ENCODE results near the gene SLA2.

The SLA2 gene

DNA sequence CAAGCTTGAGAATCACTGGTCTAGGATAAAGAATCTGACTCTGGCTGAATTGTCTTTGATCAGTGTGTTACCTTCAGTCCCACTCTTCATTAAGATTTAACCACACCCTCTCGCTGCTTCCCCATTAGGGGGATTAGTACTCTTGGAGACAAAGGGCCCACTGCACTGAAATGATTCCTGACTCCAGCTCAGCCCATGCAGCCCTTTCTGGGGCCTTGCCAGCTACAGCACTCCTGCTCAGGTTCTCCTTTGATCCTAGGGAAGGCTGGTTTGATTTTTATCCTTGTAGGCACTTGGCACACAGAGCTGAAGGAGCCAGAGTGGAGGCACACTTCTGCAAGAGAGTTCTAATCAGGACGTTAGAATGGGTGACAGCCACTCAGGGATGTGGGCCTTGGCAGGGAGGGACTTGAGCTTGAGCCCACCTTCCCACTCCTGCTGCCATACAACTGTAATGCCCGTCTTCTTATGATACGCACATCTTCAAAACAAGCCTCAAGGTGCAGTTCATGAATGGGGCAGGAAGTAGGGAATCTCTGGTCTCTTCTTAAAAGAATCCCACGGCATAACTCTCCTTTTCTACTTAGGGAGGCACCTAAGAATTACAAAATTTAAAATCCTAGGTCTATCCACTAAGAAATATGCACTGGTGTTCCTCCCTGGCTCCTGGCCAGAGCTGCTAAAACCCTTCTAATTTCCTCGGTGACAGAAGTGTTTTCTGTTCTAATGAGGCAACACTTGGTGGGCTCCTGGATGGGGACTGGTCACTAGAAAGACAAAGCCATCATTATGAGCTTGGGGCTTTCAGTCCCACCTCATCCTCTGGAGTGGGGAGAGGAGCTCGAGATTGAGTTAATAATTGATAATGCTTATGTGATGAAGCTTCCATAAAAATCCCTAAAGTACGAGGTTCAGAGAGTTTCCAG, 1.5 kb upstream of the SLA2 start:
- TF ChIP-seq CTCF (IDR thresholded peaks at IDR 0.05; ENCODE audit: low read depth, low read length) = no peak
- no peak for DNase-seq (ENCODE audit: low read depth in 2 of 2)
- H3K4me3 ChIP-seq (replicated peaks in 1 of 2; ENCODE audit: low read depth in 2 of 2, low read length in 2 of 2) = no peak overlapping the region

- H3K4me3 ChIP-seq (replicated peaks in 1 of 2; ENCODE audit: low read depth in 2 of 2, low read length in 2 of 2) = no peak overlapping the region
- TF ChIP-seq CTCF (IDR thresholded peaks at IDR 0.05; ENCODE audit: low read depth, low read length) = no peak
- DNase-seq (ENCODE audit: low read depth in 2 of 2) = no peak
These were observed 682 bp upstream of the SLA2 start for GRCh38 chr20:36646678-36647077.

GRCh38 chr20:36645353-36645752, 643 bp downstream of the SLA2 start:
- no peak for DNase-seq (ENCODE audit: low read depth in 2 of 2)
- TF ChIP-seq CTCF (IDR thresholded peaks at IDR 0.05; ENCODE audit: low read depth, low read length) = no peak
- H3K4me3 ChIP-seq (replicated peaks in 1 of 2; ENCODE audit: low read depth in 2 of 2, low read length in 2 of 2) = no peak overlapping the region

GRCh38 chr20:36644706-36645095, 1.3 kb downstream of the SLA2 start:
- TF ChIP-seq CTCF (IDR thresholded peaks at IDR 0.05; ENCODE audit: low read depth, low read length) = no peak
- H3K4me3 ChIP-seq (replicated peaks in 1 of 2; ENCODE audit: low read depth in 2 of 2, low read length in 2 of 2) = no peak overlapping the region
- DNase-seq (ENCODE audit: low read depth in 2 of 2) = no peak

DNA sequence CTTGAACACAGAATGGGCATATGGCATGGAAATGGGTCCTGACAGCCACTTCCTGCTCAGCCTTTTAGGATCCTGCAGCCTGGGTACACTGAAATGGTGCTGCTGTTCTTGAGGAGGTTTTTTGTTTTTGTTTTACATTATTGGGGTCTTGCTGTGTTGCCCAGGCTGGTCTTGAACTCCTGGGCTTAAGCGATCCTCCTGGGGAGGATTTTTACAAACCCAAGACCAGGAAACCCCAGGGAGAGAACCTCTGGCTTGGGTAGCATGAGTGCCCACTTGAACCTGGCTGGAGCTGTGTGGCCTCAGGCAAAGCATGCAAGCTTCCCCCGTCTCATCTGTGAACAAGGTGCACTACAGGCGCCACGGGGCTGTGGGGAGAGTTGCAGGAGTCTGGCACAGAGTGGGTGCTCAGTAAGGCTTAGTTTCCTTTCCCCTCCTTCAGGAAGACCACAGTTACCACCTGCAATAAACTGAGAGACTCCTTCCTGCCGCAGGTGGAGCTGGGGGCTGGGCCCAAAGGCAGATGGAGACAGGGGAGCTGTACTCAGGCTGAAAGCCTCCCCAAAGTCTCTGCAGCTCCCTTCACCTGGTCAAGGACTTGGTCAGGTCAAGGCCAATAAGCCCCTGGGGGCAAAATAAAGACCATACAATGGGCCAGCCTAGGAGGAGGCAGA, 1.8 kb downstream of the SLA2 start:
- no peak for TF ChIP-seq CTCF (IDR thresholded peaks at IDR 0.05; ENCODE audit: low read depth, low read length)
- H3K4me3 ChIP-seq (replicated peaks in 1 of 2; ENCODE audit: low read depth in 2 of 2, low read length in 2 of 2) = no peak overlapping the region
- no peak for DNase-seq (ENCODE audit: low read depth in 2 of 2)

GRCh38 chr20:36642136-36642535, 3.9 kb downstream of the SLA2 start:
- no peak for TF ChIP-seq CTCF (IDR thresholded peaks at IDR 0.05; ENCODE audit: low read depth, low read length)
- no peak overlapping the region for H3K4me3 ChIP-seq (replicated peaks in 1 of 2; ENCODE audit: low read depth in 2 of 2, low read length in 2 of 2)
- DNase-seq (ENCODE audit: low read depth in 2 of 2) = no peak
